Spleen (tissue), 11 donors: Measurements from ENCODE around the gene SUN1. TPM values are rescaled to one million over a fixed set of nuclear protein-coding genes. Genes with fewer than 3 reads are reported as not detected.
"Not testable (repeated sequence)": the region's sequence is repeated elsewhere in the genome, so short reads cannot be mapped to it uniquely, and the experiment has no call there.

Experiments
- DNase-seq: peaks from one replicate; pipeline ENCODE4 v3.0.0-alpha.2; 2020
- H3K27ac ChIP-seq, 8 donors: fragments of 200-600 bp; sonication (generic) in 7 of 8; 1 replicate in 4 of 8; 2 replicates in 4 of 8; pipeline versions ENCODE4 v1.5.0 to v1.8.0; 2016 to 2021; ENCODE audit warnings: inconsistent platforms in 4 of 8, mild to moderate bottlenecking in 4 of 8, moderate library complexity in 1 of 8
- H3K27me3 ChIP-seq, 7 donors: fragments of 200-600 bp; sonication (generic) in 6 of 7; replicated peaks in 1 of 7; 1 replicate in 4 of 7; 2 replicates in 3 of 7; pipeline versions ENCODE4 v1.5.0 to v1.8.0; 2016 to 2021; ENCODE audit warnings: inconsistent platforms in 3 of 7, mild to moderate bottlenecking in 1 of 7
- H3K36me3 ChIP-seq, 6 donors: fragments of 200-600 bp; sonication (generic) in 5 of 6; 1 replicate in 4 of 6; 2 replicates in 2 of 6; pipeline versions ENCODE4 v1.5.0 to v1.8.0; 2016 to 2021; ENCODE audit warnings: inconsistent platforms in 2 of 6
- H3K4me1 ChIP-seq, 6 donors: fragments of 200-600 bp; sonication (generic) in 5 of 6; 1 replicate in 3 of 6; 2 replicates in 3 of 6; pipeline versions ENCODE4 v1.5.0 to v1.8.0; 2016 to 2021; ENCODE audit warnings: inconsistent platforms in 3 of 6
- H3K4me3 ChIP-seq, 8 donors: fragments of 200-600 bp; sonication (generic) in 7 of 8; 1 replicate in 4 of 8; 2 replicates in 4 of 8; pipeline versions ENCODE4 v1.5.0 to v1.8.0; 2016 to 2021; ENCODE audit warnings: inconsistent platforms in 4 of 8, mild to moderate bottlenecking in 4 of 8, moderate library complexity in 2 of 8
- H3K9me3 ChIP-seq, 8 donors: fragments of 200-600 bp; sonication (generic) in 7 of 8; 1 replicate in 4 of 8; 2 replicates in 4 of 8; pipeline versions ENCODE4 v1.5.0 to v1.8.0; 2016 to 2021; ENCODE audit warnings: inconsistent platforms in 4 of 8
- POLR2A ChIP-seq, 3 donors: fragments of 450-650 bp; IDR thresholded peaks; one replicate each; pipeline ENCODE4 v1.5.1; 2017; ENCODE audit warnings: antibody characterized with exemption in 3 of 3, mild to moderate bottlenecking in 1 of 3
- POLR2AphosphoS5 ChIP-seq, 3 donors: sonication (generic); formaldehyde crosslinking; IDR thresholded peaks; one replicate each; pipeline ENCODE4 v1.5.1; 2017; ENCODE audit warnings: antibody characterized with exemption in 3 of 3
- WGBS, 5 donors: extraction: QIAGEN DNeasy Blood & Tissue Kit in 3 of 5; methylation state at CpG; one replicate each; pipeline versions ENCODE4 v1.1.5 to v1.1.7; 2013 to 2018; 5-methylcytosine and 5-hydroxymethylcytosine counted together
- intact Hi-C: fragments of 100-400 bp; cut with DNase I; formaldehyde crosslinking; loops from one replicate; pipeline ENCODE4 v1.15.0; 2023; ENCODE audit warnings: low total_unique reads
- polyA plus RNA-seq, 3 donors: library from polyadenylated mRNA; stranded (reverse); fragments of 200-250 nt; gene quantifications; one replicate each; pipeline ENCODE4 v1.2.1, GENCODE V29; 2013
- total RNA-seq, 7 donors: library from RNA; depleted of rRNA in 3 of 7; stranded (reverse); fragments of >200 nt in 3 of 7; fragmentation: NEBNext Ultra II Directional in 4 of 7; extraction: Animal tissue kit (Norgen Biotek cat#: 25700) in 4 of 7; gene quantifications; one replicate each; pipeline versions ENCODE4 v1.1.0 to v1.2.1, GENCODE V29; 2016 to 2021
- TF ChIP-seq, protein P1 (sequence below), 11 experiments: fragments of 200-600 bp in 7 of 11; fragments of 450-650 bp in 4 of 11; sonication (generic) in 4 of 11; IDR thresholded peaks in 8 of 11; conservative IDR thresholded peaks in 3 of 11; 1 replicate in 7 of 11; 2 replicates in 4 of 11; pipeline versions ENCODE4 v1.4.0 to v1.8.0; 2016 to 2021; ENCODE audit warnings: antibody characterized with exemption in 11 of 11, inconsistent platforms in 4 of 11, mild to moderate bottlenecking in 1 of 11
- donor health status: healthy with polysubstance abuse.
- donor health status: DM: no; HTN: no; CAD: no; lungs with moderate emphysema.
- donor health status: DM: no; HTN: no; CAD: no.
- donor health status: Bipolar disorder and iron deficiency.
- donor health status: healthy.
- donor health status: DM: no; HTN: no; CAD: no.
- donor health status: DM: yes; HTN: yes; CAD: no.

SUN1 gene
- total and polyA plus RNA-seq, 10 donors, result 33.2 to 181 (median 135) TPM

DNA sequence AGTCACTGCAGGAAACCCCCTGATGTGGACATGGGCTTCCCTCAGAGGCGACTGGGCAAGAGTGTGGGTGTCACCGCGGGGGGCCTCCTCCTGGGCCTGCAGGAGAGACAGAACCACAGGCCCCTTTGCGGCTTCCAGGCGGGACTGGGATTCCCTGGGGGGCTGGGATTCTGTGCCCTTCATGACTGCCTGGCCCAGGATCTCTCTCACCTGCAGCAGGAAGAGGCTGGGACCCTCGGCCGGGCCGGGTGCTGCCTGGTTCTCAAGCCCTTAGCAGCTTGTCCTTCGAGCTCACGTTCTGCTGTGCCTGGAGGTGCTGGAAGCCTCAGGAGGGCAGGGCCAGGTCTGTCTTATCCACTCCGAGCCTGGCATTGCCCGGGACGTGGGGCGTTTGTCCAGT, 11.8 kb downstream of the SUN1 start:
- WGBS, 5 donors, result 86 to 98% (median 94%) methylated on average over 10 to 14 of the region's 14 CpGs
- Histone ChIP-seq H3K36me3 (peaks cover 3 to 81% (median 57%) of the 10 kb centered on the region in 6 donors), H3K9me3 (no peaks in the 10 kb centered on the region), H3K4me3 (no peak overlapping the region), H3K4me1 (no peaks in the 10 kb centered on the region), H3K27ac (no peak overlapping the region), H3K27me3 (no peaks in the 10 kb centered on the region)
- no peak for DNase-seq
- intact Hi-C loops, result no loop called here
- TF ChIP-seq, protein P1, sequence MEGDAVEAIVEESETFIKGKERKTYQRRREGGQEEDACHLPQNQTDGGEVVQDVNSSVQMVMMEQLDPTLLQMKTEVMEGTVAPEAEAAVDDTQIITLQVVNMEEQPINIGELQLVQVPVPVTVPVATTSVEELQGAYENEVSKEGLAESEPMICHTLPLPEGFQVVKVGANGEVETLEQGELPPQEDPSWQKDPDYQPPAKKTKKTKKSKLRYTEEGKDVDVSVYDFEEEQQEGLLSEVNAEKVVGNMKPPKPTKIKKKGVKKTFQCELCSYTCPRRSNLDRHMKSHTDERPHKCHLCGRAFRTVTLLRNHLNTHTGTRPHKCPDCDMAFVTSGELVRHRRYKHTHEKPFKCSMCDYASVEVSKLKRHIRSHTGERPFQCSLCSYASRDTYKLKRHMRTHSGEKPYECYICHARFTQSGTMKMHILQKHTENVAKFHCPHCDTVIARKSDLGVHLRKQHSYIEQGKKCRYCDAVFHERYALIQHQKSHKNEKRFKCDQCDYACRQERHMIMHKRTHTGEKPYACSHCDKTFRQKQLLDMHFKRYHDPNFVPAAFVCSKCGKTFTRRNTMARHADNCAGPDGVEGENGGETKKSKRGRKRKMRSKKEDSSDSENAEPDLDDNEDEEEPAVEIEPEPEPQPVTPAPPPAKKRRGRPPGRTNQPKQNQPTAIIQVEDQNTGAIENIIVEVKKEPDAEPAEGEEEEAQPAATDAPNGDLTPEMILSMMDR (IDR thresholded peaks at IDR 0.05 in 8 of 11, conservative IDR thresholded peaks at IDR 0.05 in 3 of 11), result no peak
- no peak for TF ChIP-seq POLR2A (IDR thresholded peaks at IDR 0.05)
- no peak for TF ChIP-seq POLR2AphosphoS5 (IDR thresholded peaks at IDR 0.05)

DNA sequence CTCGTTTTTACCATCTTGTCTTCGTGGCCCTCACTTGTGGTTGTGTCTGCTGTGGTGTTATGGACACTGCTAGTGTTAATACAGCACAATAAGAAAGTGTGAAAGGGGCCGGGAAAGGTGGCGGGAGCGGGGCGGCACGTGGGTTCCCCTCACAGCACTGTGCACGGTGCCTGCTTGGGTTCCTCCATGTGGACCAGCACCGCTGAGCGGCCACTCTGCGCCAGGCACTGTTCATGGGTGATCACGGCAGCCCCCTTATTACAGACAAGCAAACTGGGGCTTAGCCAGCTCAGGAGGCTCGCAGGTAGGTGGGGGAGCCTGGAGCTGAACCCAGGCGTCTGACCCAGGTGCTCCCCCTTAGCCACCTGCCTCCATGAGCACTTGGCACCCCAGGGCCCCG, 12.2 kb downstream of the SUN1 start:
- TF ChIP-seq POLR2A (IDR thresholded peaks at IDR 0.05) (no peak), POLR2AphosphoS5 (IDR thresholded peaks at IDR 0.05) (no peak)
- TF ChIP-seq, protein P1 (IDR thresholded peaks at IDR 0.05 in 8 of 11, conservative IDR thresholded peaks at IDR 0.05 in 3 of 11), result no peak
- no peak for DNase-seq
- H3K36me3 ChIP-seq, result peaks cover 3 to 81% (median 58%) of the 10 kb centered on the region in 6 donors
- intact Hi-C loops, result no loop called here
- 93 to 97% (median 95%) methylated on average over 14 to 15 of the region's 15 CpGs for WGBS, 5 donors
- H3K9me3 ChIP-seq, result no peaks in the 10 kb centered on the region
- no peak overlapping the region for H3K4me3 ChIP-seq
- H3K27ac ChIP-seq, result no peak overlapping the region
- no peaks in the 10 kb centered on the region for H3K27me3 ChIP-seq
- H3K4me1 ChIP-seq, result no peaks in the 10 kb centered on the region

DNA sequence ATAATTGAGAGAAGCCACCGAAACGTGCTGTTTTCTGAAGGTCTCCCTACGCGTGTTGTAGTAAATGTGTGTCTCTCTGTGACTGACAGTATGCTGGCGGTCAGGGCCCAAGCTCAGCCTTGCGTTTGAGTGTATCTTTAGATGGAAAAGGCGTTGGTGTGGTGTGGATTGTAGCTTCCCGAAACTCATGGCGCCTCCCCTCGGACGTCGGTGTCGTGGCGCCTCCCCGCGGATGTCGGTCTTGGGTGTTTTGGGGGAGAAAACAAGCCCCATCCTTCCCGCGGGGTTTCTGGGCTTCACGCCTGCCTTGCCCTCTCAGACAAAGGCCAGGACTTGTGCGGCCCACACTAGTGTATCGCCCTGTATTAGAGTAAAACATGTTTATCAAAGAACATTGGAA, 12.8 kb downstream of the SUN1 start:
- H3K9me3 ChIP-seq, result no peaks in the 10 kb centered on the region
- peaks cover 3 to 81% (median 58%) of the 10 kb centered on the region in 6 donors for H3K36me3 ChIP-seq
- TF ChIP-seq POLR2AphosphoS5 (IDR thresholded peaks at IDR 0.05) (no peak), POLR2A (IDR thresholded peaks at IDR 0.05) (no peak)
- TF ChIP-seq, protein P1 (IDR thresholded peaks at IDR 0.05 in 8 of 11, conservative IDR thresholded peaks at IDR 0.05 in 3 of 11), result no peak
- intact Hi-C loops, result no loop called here
- H3K4me1 ChIP-seq, result no peaks in the 10 kb centered on the region
- WGBS, 5 donors, result 93 to 97% (median 95%) methylated on average over 22 of the region's 22 CpGs
- H3K4me3 ChIP-seq, result no peak overlapping the region
- no peak overlapping the region for H3K27ac ChIP-seq
- no peak for DNase-seq
- H3K27me3 ChIP-seq, result no peaks in the 10 kb centered on the region

DNA sequence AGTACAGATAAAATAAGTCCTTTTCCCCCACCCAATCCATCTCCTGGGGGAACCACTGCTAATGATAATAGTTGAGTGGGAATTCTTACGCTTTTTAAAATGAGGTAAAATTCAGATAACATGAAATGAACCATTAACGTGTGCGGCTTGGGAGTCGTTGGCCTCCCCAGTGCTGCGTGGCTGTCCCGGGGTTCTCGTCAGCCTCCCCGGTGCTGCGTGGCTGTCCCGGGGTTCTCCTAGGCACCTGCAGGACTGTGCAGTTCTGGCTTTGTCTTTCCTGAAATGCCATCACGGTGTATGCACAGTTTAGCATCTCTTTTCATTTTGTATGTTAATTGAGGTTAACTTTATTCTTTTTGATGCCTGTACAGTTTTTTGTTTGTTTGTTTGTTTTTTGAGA, 13.5 kb downstream of the SUN1 start:
- no peak overlapping the region for H3K27ac ChIP-seq
- intact Hi-C loops, result no loop called here
- H3K9me3 ChIP-seq, result no peaks in the 10 kb centered on the region
- H3K4me3 ChIP-seq, result no peak overlapping the region
- no peaks in the 10 kb centered on the region for H3K27me3 ChIP-seq
- 95 to 97% (median 96%) methylated on average over 11 of the region's 11 CpGs for WGBS, 5 donors
- TF ChIP-seq, protein P1 (IDR thresholded peaks at IDR 0.05 in 8 of 11, conservative IDR thresholded peaks at IDR 0.05 in 3 of 11), result no peak
- no peak for TF ChIP-seq POLR2A (IDR thresholded peaks at IDR 0.05)
- H3K36me3 ChIP-seq, result peaks cover 3 to 81% (median 58%) of the 10 kb centered on the region in 6 donors
- H3K4me1 ChIP-seq, result no peaks in the 10 kb centered on the region
- no peak for DNase-seq

DNA sequence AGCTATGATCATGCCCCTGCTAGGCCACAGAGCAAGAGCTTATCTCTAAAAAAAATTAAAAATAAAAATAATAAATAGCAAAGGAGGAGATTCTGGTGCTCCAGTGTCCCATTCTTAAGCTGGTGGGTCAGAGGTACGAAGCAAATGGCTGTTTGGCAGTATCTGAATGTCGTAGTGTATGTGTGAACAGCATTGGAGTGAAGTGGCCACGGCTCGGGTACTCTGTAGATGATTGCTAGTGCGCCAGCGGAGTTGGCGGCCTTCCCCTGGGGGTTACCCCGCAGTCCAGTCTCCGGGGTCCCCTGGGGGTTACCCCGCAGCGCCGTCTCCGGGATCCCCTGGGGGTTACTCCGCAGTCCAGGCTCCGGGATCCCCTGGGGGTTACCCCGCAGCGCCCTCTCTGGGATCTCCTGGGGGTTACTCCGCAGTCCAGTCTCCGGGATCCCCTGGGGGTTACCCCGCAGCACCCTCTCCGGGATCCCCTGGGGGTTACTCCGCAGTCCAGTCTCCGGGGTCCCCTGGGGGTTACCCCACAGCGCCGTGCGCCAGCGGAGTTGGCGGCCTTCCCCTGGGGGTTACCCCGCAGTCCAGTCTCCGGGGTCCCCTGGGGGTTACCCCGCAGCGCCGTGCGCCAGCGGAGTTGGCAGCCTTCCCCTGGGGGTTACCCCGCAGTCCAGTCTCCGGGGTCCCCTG, 14.8 kb downstream of the SUN1 start:
- H3K9me3 ChIP-seq, H3K27ac ChIP-seq, H3K27me3 ChIP-seq, DNase-seq, H3K4me1 ChIP-seq, intact Hi-C loops, H3K4me3 ChIP-seq: not testable (repeated sequence)
- WGBS, 5 donors, result 91 to 98% (median 94%) methylated on average over 18 to 33 of the region's 37 CpGs
- H3K36me3 ChIP-seq, result peaks cover 3 to 82% (median 62%) of the 10 kb centered on the region in 6 donors

DNA sequence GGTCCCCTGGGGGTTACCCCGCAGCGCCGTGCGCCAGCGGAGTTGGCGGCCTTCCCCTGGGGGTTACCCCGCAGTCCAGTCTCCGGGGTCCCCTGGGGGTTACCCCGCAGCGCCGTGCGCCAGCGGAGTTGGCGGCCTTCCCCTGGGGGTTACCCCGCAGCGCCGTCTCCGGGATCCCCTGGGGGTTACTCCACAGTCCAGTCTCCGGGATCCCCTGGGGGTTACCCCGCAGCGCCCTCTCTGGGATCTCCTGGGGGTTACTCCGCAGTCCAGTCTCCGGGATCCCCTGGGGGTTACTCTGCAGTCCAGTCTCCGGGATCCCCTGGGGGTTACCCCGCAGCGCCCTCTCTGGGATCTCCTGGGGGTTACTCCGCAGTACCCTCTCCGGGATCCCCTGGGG, 15.5 kb downstream of the SUN1 start:
- H3K4me1 ChIP-seq, H3K9me3 ChIP-seq, H3K4me3 ChIP-seq, H3K27me3 ChIP-seq, intact Hi-C loops, DNase-seq, H3K27ac ChIP-seq: not testable (repeated sequence)
- WGBS, 5 donors, result 87 to 98% (median 95%) methylated on average over 17 to 22 of the region's 28 CpGs
- H3K36me3 ChIP-seq, result peaks cover 3 to 82% (median 62%) of the 10 kb centered on the region in 6 donors
